IMR-90 (cell line): Measurements from ENCODE around the gene TTC7B. TPM values are rescaled to one million over a fixed set of nuclear protein-coding genes. Genes with fewer than 3 reads are reported as not detected.

ENCODE experiments used
- ATAC-seq: fragments of 200-7000 bp; cut with Tn5 transposase; 2 replicates; pipeline ENCODE4 v1.9.1; 2020; ENCODE audit warnings: low read depth, mild to moderate bottlenecking, moderate library complexity
- BruUV-seq: library from RNA; stranded (reverse); fragments of 400-500 nt; replicated peaks from 2 replicates; lab custom pipeline; 2021; lab: Mats Ljungman, UMichigan
- CTCF ChIA-PET: fragments of 300-600 bp; formaldehyde crosslinking; extraction: SDS; loops from one replicate; lab custom pipeline; 2021; ENCODE audit warnings: antibody characterized with exemption; lab: Yijun Ruan, JAX
- POLR2A ChIA-PET: fragments of 300-600 bp; sonication (Branson Sonifier 250); formaldehyde crosslinking; loops from one replicate; lab custom pipeline; 2022; ENCODE audit warnings: antibody characterized with exemption; ENCODE audit not compliant: unreplicated experiment; lab: Charles Lee
- DNase-seq: peaks from one replicate; pipeline ENCODE4 v3.0.0; 2013
- H2AFZ ChIP-seq: replicated peaks from 2 replicates; pipeline ENCODE3; 2013; ENCODE audit warnings: low read length, mild to moderate bottlenecking; ENCODE audit not compliant: poor library complexity
- H2AK5ac ChIP-seq: 2 replicates; pipeline ENCODE4 v1.6.1; 2013; ENCODE audit warnings: low read depth, low read length, inconsistent platforms
- H2AK9ac ChIP-seq: replicated peaks from 2 replicates; pipeline ENCODE3; 2013; ENCODE audit warnings: mild to moderate bottlenecking, low read depth, low read length, moderate library complexity; ENCODE audit not compliant: poor library complexity
- H2BK120ac ChIP-seq: 2 replicates; pipeline ENCODE4 v1.6.1; 2013; ENCODE audit warnings: low read depth, low read length, inconsistent platforms
- H2BK15ac ChIP-seq: 3 replicates; pipeline ENCODE4 v1.6.1; 2013; ENCODE audit warnings: low read depth, low read length, inconsistent platforms
- H2BK20ac ChIP-seq: 2 replicates; pipeline ENCODE4 v1.6.1; 2013; ENCODE audit warnings: low read depth, mild to moderate bottlenecking, inconsistent platforms, low read length, moderate library complexity
- H2BK5ac ChIP-seq: 2 replicates; pipeline ENCODE4 v1.6.1; 2013; ENCODE audit warnings: mild to moderate bottlenecking, low read depth, low read length, inconsistent platforms; ENCODE audit not compliant: poor library complexity, severe bottlenecking
- H3K14ac ChIP-seq: replicated peaks from 2 replicates; pipeline ENCODE4 v1.6.1; 2013; ENCODE audit warnings: low read depth, low read length, inconsistent platforms
- H3K18ac ChIP-seq: 2 replicates; pipeline ENCODE4 v1.6.1; 2013; ENCODE audit warnings: low read depth, low read length, control low read depth
- H3K23ac ChIP-seq: 2 replicates; pipeline ENCODE4 v1.6.1; 2013; ENCODE audit warnings: low read depth, low read length, inconsistent platforms
- H3K27ac ChIP-seq: 2 replicates; pipeline ENCODE4 v1.5.1; 2013; ENCODE audit warnings: mild to moderate bottlenecking, control low read depth, low read length; ENCODE audit not compliant: insufficient read depth
- H3K27me3 ChIP-seq: 2 replicates; pipeline ENCODE4 v1.6.1; 2013; ENCODE audit warnings: low read length; ENCODE audit not compliant: control insufficient read depth, insufficient read depth
- H3K36me3 ChIP-seq: 2 replicates; pipeline ENCODE4 v1.6.1; 2013; ENCODE audit warnings: low read length, mixed read lengths; ENCODE audit not compliant: control insufficient read depth, insufficient read depth
- H3K4ac ChIP-seq: 2 replicates; pipeline ENCODE4 v1.6.1; 2013; ENCODE audit warnings: low read depth, low read length, inconsistent platforms
- H3K4me1 ChIP-seq: 2 replicates; pipeline ENCODE4 v1.6.1; 2013; ENCODE audit warnings: low read length, mixed read lengths; ENCODE audit not compliant: control insufficient read depth, insufficient read depth
- H3K4me2 ChIP-seq: 2 replicates; pipeline ENCODE4 v1.6.1; 2013; ENCODE audit warnings: low read depth, mild to moderate bottlenecking, control low read depth, low read length, moderate library complexity
- H3K4me3 ChIP-seq: 2 replicates; pipeline ENCODE4 v1.5.1; 2013; ENCODE audit warnings: low read depth, mild to moderate bottlenecking, control low read depth, low read length, moderate library complexity; ENCODE audit not compliant: insufficient read depth
- H3K56ac ChIP-seq: 2 replicates; pipeline ENCODE4 v1.6.1; 2013; ENCODE audit warnings: low read length, inconsistent platforms; ENCODE audit not compliant: insufficient read depth; ENCODE audit errors: extremely low read depth
- H3K79me1 ChIP-seq, 2 experiments: 2 replicates each; pipeline ENCODE4 v1.6.1; 2013; ENCODE audit warnings: low read length in 2 of 2, inconsistent platforms in 1 of 2, low read depth in 1 of 2
- H3K9ac ChIP-seq: 2 replicates; pipeline ENCODE4 v1.6.1; 2013; ENCODE audit warnings: low read depth, low read length, control low read depth
- H3K9me1 ChIP-seq: 2 replicates; pipeline ENCODE4 v1.6.1; 2013; ENCODE audit warnings: low read length, inconsistent platforms; ENCODE audit not compliant: insufficient read depth
- H3K9me3 ChIP-seq: 2 replicates; pipeline ENCODE4 v1.6.1; 2013; ENCODE audit warnings: low read length; ENCODE audit not compliant: control insufficient read depth, insufficient read depth
- H4K20me1 ChIP-seq: 2 replicates; pipeline ENCODE4 v1.6.1; 2013; ENCODE audit warnings: low read length, inconsistent platforms; ENCODE audit not compliant: insufficient read depth
- H4K5ac ChIP-seq: 2 replicates; pipeline ENCODE4 v1.6.1; 2013; ENCODE audit warnings: mild to moderate bottlenecking, low read depth, low read length, control low read depth
- H4K8ac ChIP-seq, 2 experiments: 2 replicates each; pipeline ENCODE4 v1.6.1; 2013; ENCODE audit warnings: low read depth in 2 of 2, low read length in 2 of 2, control low read depth in 1 of 2, inconsistent platforms in 1 of 2
- H4K91ac ChIP-seq: 2 replicates; pipeline ENCODE4 v1.6.1; 2013; ENCODE audit warnings: low read depth, low read length, inconsistent platforms; ENCODE audit not compliant: insufficient read depth
- BHLHE40 ChIP-seq: fragments of 150-350 bp; IDR thresholded peaks from 2 replicates; pipeline ENCODE4 v1.6.1; 2016; ENCODE audit warnings: mild to moderate bottlenecking, low read depth, low read length
- CHD1 ChIP-seq: IDR thresholded peaks from 2 replicates; pipeline ENCODE4 v1.6.1; 2012; ENCODE audit warnings: low read depth, low read length, improper control_type of control experiment
- ELK1 ChIP-seq: fragments of 150-350 bp; IDR thresholded peaks from 2 replicates; pipeline ENCODE4 v1.6.1; 2016; ENCODE audit warnings: low read depth, mild to moderate bottlenecking, low read length, moderate library complexity, borderline replicate concordance
- FOS ChIP-seq: fragments of 150-350 bp; IDR thresholded peaks from 2 replicates; pipeline ENCODE4 v1.6.1; 2016; ENCODE audit warnings: low read depth, low read length
- MAFK ChIP-seq: IDR thresholded peaks from 2 replicates; pipeline ENCODE4 v1.6.1; 2012; ENCODE audit warnings: low read depth, low read length, improper control_type of control experiment
- MAZ ChIP-seq: IDR thresholded peaks from 2 replicates; pipeline ENCODE4 v1.6.1; 2012; ENCODE audit warnings: low read depth, mild to moderate bottlenecking, low read length, improper control_type of control experiment, moderate library complexity, borderline replicate concordance
- MXI1 ChIP-seq: IDR thresholded peaks from 2 replicates; pipeline ENCODE4 v1.6.1; 2012; ENCODE audit warnings: low read depth, mild to moderate bottlenecking, low read length, moderate library complexity, borderline replicate concordance
- NFE2L2 ChIP-seq: fragments of 150-350 bp; IDR thresholded peaks from 2 replicates; pipeline ENCODE4 v1.6.1; 2016; ENCODE audit warnings: low read depth, mild to moderate bottlenecking, low read length
- POLR2A ChIP-seq: IDR thresholded peaks from 2 replicates; pipeline ENCODE4 v1.6.1; 2012; ENCODE audit warnings: mild to moderate bottlenecking, low read depth, low read length
- RAD21 ChIP-seq: IDR thresholded peaks from 2 replicates; pipeline ENCODE4 v1.6.1; 2012; ENCODE audit warnings: low read length, improper control_type of control experiment
- RFX5 ChIP-seq: IDR thresholded peaks from 2 replicates; pipeline ENCODE4 v1.8.0; 2012; ENCODE audit warnings: low read depth, mild to moderate bottlenecking, low read length, moderate library complexity
- SMC3 ChIP-seq: fragments of 150-350 bp; IDR thresholded peaks from 2 replicates; pipeline ENCODE4 v1.6.1; 2016; ENCODE audit warnings: low read depth, mild to moderate bottlenecking, antibody characterized with exemption, low read length, moderate library complexity
- USF2 ChIP-seq: fragments of 150-350 bp; IDR thresholded peaks from 2 replicates; pipeline ENCODE4 v1.6.1; 2017; ENCODE audit warnings: mild to moderate bottlenecking, antibody characterized with exemption, low read length, low read depth
- WGBS, 2 experiments: methylation state at CpG; one replicate each; pipeline versions ENCODE4 v1.1.5 to v1.1.7; 2013; ENCODE audit warnings: missing lambda C conversion rate in 2 of 2; ENCODE audit not compliant: insufficient read length in 1 of 2; ENCODE audit errors: extremely low coverage in 2 of 2; 5-methylcytosine and 5-hydroxymethylcytosine counted together
- dilution Hi-C: fragments of 300-500 bp; cut with HindIII; formaldehyde crosslinking; loops from one replicate; pipeline ENCODE4 v1.14.3; 2018; ENCODE audit warnings: low sequenced_read_pairs; ENCODE audit not compliant: unreplicated experiment
- in situ Hi-C: fragments of 300-500 bp; cut with MboI; formaldehyde crosslinking; loops from 3 replicates; pipeline ENCODE4 v1.14.3; 2019; ENCODE audit warnings: low sequenced_read_pairs, inconsistent platforms, mixed read lengths
- intact Hi-C: fragments of 100-400 bp; cut with micrococcal nuclease; formaldehyde crosslinking; loops from 2 replicates; pipeline ENCODE4 v1.10.0; 2022
- polyA plus RNA-seq, 3 experiments: library from polyadenylated mRNA; depleted of rRNA; stranded (reverse); fragments of >200 nt; gene quantifications; 2 replicates each; pipeline ENCODE4 v1.2.3, GENCODE V29; 2012; ENCODE audit warnings: low replicate concordance in 1 of 3
- total RNA-seq: library from RNA; depleted of rRNA; stranded (reverse); fragments of >200 nt; gene quantifications from 2 replicates; pipeline ENCODE4 v1.2.3, GENCODE V29; 2012

The TTC7B gene
- total and polyA plus RNA-seq, 2 of the 4 experiments (the other 2 are of a cell fraction) = 18.1 to 35.3 TPM

GRCh38 chr14:90614696-90615516 is 201.3 kb downstream of the TTC7B start (continued):
- TF ChIP-seq USF2 = no peak

- H3K4me1 ChIP-seq = no peaks in the 10 kb centered on the region; the same call in 1 of the 2 replicates
- POLR2A ChIA-PET = no interaction called here
Observed at GRCh38 chr14:90613997-90614396, 202.2 kb downstream of the TTC7B start.

More at GRCh38 chr14:90613997-90614396, 202.2 kb downstream of the TTC7B start:
- peaks cover 9% of the 10 kb centered on the region; the same call in 1 of the 2 replicates for H3K36me3 ChIP-seq
- no peaks in the 10 kb centered on the region for H3K79me1 ChIP-seq
- no CpG with 5 or more reads among the region's 4 CpGs for WGBS, 2 experiments
- no peak overlapping the region for H2AK9ac ChIP-seq
- H2BK20ac ChIP-seq = no peak overlapping the region
- H3K27ac ChIP-seq = no peak overlapping the region
- no peak overlapping the region for H2BK5ac ChIP-seq
- H3K4me3 ChIP-seq = no peak overlapping the region
- no peak for ATAC-seq
- CTCF ChIA-PET = no interaction called here
- DNase-seq = no peak
- H3K9me1 ChIP-seq = no peaks in the 10 kb centered on the region; the same call in 1 of the 2 replicates
- H3K4ac ChIP-seq = no peak overlapping the region
- H3K27me3 ChIP-seq = no peaks in the 10 kb centered on the region
- H3K14ac ChIP-seq = no peak overlapping the region
- in situ Hi-C loops = no loop called here
- no peak overlapping the region for H3K56ac ChIP-seq
- TF ChIP-seq ELK1 = no peak
- TF ChIP-seq RAD21 = no peak
- no peak for TF ChIP-seq MAFK
- no peak for TF ChIP-seq MAZ
- TF ChIP-seq FOS = no peak
- no peak for TF ChIP-seq BHLHE40
- TF ChIP-seq SMC3 = no peak
- no peak for TF ChIP-seq MXI1
- TF ChIP-seq RFX5 = no peak
- TF ChIP-seq NFE2L2 = no peak
- no peak for TF ChIP-seq POLR2A
- TF ChIP-seq CHD1 = no peak
- H3K9ac ChIP-seq = no peak overlapping the region
- H2AK5ac ChIP-seq = no peak overlapping the region
- no peak overlapping the region for H4K91ac ChIP-seq
- no peak overlapping the region for H3K23ac ChIP-seq
- no peak overlapping the region for H2AFZ ChIP-seq
- dilution Hi-C loops = no loop called here
- H3K9me3 ChIP-seq = no peaks in the 10 kb centered on the region
- H2BK120ac ChIP-seq = no peak overlapping the region
- no peak overlapping the region for H3K18ac ChIP-seq
- intact Hi-C loops = no loop called here
- no peak overlapping the region for H2BK15ac ChIP-seq
- no peak overlapping the region for H4K5ac ChIP-seq
- no TSS peak for BruUV-seq
- no peak overlapping the region for H4K8ac ChIP-seq
- H3K4me2 ChIP-seq = no peak overlapping the region
- H4K20me1 ChIP-seq = no peaks in the 10 kb centered on the region
